Panc1 (cell line): ENCODE results near the gene MFAP4.

Experiments used
- POLR2AphosphoS5 ChIP-seq: IDR thresholded peaks from 2 replicates; pipeline ENCODE4 v1.6.1; 2012; ENCODE audit warnings: mild to moderate bottlenecking, low read depth, low read length, moderate library complexity
- TF ChIP-seq, protein P1 (sequence below): fragments of 450-650 bp; IDR thresholded peaks from 2 replicates; pipeline ENCODE4 v1.5.1; 2017; ENCODE audit warnings: mild to moderate bottlenecking

DNA sequence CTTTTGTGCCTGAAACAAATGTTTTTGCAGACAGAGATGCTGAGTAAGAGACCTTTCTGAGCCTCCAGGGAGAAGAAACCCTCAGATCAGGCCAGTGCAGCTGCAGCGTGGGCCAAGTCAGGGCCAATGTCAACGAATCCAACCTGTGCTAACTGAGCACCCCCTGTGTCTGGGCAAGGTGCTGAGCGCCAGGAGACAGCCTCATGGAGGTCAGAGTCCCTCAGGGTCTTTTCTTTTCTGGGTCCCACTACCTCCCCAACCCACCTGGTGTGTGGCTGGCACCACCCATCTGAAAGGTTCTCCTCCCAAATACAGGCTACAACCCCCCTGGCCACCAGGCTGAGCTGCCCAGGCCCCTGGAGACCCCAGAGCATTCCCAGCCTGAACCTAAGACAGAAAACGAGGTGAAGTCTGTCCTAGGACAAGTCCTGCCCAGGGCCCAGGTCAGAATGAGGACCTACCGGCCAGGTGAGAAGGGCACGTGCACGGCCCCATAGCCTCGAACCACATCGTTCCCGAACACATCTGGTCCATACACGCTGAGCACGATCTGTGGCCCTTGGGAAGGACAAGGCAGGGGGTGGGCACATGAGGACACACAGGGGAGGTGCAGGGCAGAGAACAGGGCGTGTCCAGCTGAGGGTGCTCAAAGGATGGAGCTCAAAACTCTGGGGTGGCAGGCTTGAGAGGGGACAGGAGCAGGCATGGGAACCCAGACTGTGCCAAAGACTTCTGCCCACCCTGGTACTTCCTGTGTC is 39.5 kb downstream of the MFAP4 start:
- TF ChIP-seq, protein P1, sequence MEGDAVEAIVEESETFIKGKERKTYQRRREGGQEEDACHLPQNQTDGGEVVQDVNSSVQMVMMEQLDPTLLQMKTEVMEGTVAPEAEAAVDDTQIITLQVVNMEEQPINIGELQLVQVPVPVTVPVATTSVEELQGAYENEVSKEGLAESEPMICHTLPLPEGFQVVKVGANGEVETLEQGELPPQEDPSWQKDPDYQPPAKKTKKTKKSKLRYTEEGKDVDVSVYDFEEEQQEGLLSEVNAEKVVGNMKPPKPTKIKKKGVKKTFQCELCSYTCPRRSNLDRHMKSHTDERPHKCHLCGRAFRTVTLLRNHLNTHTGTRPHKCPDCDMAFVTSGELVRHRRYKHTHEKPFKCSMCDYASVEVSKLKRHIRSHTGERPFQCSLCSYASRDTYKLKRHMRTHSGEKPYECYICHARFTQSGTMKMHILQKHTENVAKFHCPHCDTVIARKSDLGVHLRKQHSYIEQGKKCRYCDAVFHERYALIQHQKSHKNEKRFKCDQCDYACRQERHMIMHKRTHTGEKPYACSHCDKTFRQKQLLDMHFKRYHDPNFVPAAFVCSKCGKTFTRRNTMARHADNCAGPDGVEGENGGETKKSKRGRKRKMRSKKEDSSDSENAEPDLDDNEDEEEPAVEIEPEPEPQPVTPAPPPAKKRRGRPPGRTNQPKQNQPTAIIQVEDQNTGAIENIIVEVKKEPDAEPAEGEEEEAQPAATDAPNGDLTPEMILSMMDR: no peak
- no peak for TF ChIP-seq POLR2AphosphoS5
